HG03280 (cell line): Measurements from ENCODE around the gene PRPH2.
"Not testable (repeated sequence)": the region's sequence is repeated elsewhere in the genome, so short reads cannot be mapped to it uniquely, and the experiment has no call there.

Experiments used
- ATAC-seq: cut with Tn5 transposase; IDR thresholded peaks from one replicate; pipeline ENCODE4 v1.9.1; 2021; ENCODE audit warnings: mild to moderate bottlenecking, moderate library complexity; ENCODE audit not compliant: unreplicated experiment

PRPH2 gene

GRCh38 chr6:42742116-42742894 lies 19.9 kb upstream of the PRPH2 start:
- ATAC-seq, result no peak

DNA sequence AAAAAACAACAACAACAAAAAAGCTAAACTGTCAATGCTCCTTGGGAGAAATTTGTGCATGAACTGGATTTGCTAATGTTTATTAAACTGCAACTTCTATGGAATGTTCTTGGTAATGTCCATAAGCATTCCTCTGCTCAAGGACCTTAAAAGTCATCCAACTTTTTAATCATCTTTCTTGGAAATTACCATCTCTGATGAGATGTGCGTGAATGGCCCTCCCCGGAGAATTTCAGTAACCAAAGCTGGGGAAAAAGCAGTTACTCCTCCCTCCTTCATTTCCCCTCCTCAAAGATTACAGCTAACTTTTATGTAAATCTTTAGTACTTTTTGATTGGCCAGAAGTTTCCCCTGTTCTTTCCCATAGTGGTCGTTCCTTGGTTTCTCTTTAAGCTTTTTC lies 18.3 kb upstream of the PRPH2 start:
- ATAC-seq, result no peak

GRCh38 chr6:42735976-42736375 lies 13.6 kb upstream of the PRPH2 start:
- ATAC-seq, result no peak

DNA sequence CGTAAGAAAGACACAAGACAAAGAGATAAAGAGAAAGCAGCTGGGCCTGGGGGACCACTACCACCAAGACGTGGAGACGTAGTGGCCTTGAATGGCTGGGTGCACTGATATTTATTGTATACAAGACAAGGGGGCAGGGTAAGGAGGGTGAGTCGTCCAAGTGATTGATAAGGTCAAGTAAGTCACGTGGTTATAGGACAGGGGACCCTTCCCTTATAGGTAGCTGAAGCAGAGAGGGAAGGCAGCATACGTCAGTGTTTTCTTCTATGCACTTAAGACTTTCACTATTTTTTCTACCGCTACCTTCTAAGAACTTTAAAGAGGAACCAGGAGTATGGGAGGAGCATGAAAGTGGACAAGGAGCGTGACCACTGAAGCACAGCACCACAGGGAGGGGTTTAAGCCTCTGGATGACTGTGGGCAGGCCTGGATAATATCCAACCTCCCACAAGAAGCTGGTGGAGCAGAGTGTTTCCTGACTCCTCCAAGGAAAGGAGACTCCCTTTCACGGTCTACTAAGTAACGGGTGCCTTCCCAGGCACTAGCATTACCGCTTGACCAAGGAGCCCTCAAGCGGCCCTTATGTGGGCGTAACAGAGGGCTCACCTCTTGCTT lies 11.6 kb upstream of the PRPH2 start:
- not testable (repeated sequence) for ATAC-seq

- no peak for ATAC-seq
Observed at GRCh38 chr6:42729731-42730130, 7.3 kb upstream of the PRPH2 start.

- no peak for ATAC-seq
Observed at GRCh38 chr6:42727627-42728026, 5.2 kb upstream of the PRPH2 start.

DNA sequence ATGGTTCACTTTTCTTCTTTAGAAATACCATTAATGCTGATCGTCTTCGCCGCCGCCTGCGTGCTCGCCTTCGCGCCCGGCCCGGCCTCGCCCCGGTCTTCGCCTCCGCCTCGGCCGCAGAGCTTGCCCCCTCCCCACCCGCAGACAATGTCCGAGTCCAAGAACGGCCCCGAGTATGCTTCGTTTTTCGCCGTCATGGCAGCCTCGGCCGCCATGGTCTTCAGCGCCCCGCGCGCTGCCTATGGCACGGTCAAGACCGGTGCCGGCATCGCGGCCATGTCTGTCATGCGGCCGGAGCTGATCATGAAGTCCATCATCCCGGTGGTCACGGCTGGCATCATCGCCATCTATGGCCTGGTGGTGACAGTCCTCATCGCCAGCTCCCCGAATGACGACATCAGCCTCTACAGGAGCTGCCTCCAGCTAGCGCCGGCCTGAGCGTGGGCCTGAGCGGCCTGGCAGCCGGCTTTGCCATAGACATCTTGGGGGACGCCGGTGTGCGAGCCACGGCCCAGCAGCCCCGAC lies 4.8 kb upstream of the PRPH2 start:
- no peak for ATAC-seq

GRCh38 chr6:42726485-42727086 lies 4.2 kb upstream of the PRPH2 start:
- peak; percentile 89 for ATAC-seq

- ATAC-seq, result no peak
Observed at GRCh38 chr6:42726026-42726425, 3.6 kb upstream of the PRPH2 start.

GRCh38 chr6:42724825-42725224 lies 2.4 kb upstream of the PRPH2 start:
- ATAC-seq, result no peak

DNA sequence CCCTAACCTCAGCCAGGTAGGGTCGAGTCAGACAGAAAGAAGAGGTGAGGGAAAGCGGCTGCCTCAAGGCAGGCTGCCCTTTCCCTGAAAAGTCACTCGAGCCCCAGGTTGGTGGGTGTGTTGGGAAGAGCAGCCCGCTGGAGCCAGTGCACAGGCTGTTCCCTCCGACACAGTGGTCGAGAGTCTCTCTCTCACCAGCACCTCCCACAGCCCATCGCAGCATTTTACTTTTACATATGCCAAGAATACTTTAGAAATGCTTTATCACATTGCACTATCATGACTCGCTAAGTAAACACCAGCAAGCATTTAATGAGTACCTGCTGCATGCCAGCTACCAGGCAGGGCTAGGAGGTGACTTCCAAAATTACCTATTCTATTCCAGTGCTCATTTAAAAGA lies 1.7 kb downstream of the PRPH2 start:
- no peak for ATAC-seq

DNA sequence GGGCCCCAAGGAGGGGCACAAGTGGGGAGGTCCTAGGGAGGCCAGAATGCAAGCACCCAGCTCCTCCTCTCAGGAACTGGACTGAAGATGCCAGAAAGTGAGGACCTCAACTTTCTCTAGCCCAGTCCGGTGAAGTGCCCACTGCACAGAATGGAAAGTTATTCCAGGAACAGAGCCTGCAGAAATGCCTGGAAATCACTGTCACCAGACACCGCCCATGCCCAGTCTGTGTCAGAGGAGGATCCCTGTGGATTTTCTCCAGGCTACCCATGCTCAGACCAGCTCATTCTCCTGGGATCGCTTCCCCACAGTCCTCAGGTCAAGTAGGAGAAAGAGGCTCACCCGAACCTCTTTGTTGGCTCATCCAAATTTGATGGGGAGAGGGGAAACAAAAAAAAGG lies 6.5 kb downstream of the PRPH2 start:
- ATAC-seq, result no peak

GRCh38 chr6:42714098-42714761 lies 8.2 kb downstream of the PRPH2 start:
- no peak for ATAC-seq

DNA sequence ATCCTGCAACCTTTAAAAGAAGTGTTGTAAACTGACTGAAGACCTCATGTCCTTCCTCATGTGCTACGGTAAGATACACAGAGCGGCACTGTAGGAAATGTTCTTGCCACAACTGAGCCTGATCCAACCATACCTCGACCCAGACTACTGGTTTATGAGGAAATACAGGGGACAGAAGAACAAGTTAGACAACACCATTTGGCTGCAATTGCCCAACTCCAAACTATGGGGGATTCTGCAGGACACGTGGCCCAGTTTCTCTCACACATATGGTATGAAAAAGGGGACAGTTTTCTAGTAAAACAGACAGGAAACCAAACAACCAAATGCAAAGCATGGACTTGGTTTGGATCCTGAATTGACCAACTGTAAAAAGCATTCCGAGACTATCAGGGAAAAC lies 10.5 kb downstream of the PRPH2 start:
- ATAC-seq, result no peak

- ATAC-seq, result no peak
Observed at GRCh38 chr6:42710316-42710715, 12.1 kb downstream of the PRPH2 start.

- ATAC-seq, result no peak
Observed at GRCh38 chr6:42709871-42710270, 12.5 kb downstream of the PRPH2 start.

DNA sequence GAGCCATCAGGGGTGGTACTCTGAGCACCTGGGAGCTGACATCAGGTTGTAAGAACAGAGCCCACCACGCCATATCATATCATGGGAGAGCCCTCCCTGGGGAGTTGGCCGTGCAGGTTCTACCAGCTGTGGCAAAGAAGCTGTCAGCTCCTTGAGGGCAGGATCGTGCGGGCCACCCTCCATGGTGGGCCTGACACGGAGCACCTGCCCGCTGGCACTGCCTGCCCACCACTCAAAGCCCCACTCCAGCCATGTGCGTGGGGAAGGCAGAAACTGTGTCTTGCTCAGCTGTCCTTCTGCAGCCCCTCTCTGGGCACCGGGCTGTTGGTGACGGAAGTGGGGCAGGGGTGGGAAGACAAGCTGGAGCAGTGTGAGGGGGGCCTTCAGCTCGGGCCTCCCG lies 14.3 kb downstream of the PRPH2 start:
- no peak for ATAC-seq

DNA sequence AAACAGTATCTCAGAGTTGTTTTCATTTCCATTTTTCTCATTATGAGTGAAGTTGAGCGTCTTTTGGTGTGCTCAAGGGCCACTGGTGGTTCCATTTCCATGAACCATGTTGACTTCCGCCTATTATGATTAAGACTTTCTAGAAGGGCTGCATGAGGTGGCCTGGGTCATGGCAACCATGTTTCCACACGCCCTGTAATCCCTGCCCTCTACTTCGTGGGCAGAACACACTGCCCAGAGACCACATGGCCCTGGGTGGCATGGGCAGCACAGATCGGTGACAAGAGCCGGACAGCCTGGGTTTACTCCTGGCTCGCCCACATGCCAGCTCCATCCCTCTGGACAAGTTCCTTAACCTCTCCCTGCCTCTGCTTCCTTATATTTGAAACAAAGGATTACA lies 14.8 kb downstream of the PRPH2 start:
- no peak for ATAC-seq

GRCh38 chr6:42704937-42705374 lies 17.4 kb downstream of the PRPH2 start:
- ATAC-seq, result no peak

- no peak for ATAC-seq
Observed at GRCh38 chr6:42704251-42704936, 18.0 kb downstream of the PRPH2 start.

GRCh38 chr6:42702786-42703185 lies 19.6 kb downstream of the PRPH2 start:
- ATAC-seq, result not testable (repeated sequence)
